Measurements from ENCODE around the gene PRSS38. TPM values are rescaled to one million over a fixed set of nuclear protein-coding genes. Genes with fewer than 3 reads are reported as not detected.
"Not testable (repeated sequence)": the region's sequence is repeated elsewhere in the genome, so short reads cannot be mapped to it uniquely, and the experiment has no call there.

The PRSS38 gene
- total and polyA plus RNA-seq, 2 donors (not counting 1 experiment from before 2014, with no cell fraction given): not detected

DNA sequence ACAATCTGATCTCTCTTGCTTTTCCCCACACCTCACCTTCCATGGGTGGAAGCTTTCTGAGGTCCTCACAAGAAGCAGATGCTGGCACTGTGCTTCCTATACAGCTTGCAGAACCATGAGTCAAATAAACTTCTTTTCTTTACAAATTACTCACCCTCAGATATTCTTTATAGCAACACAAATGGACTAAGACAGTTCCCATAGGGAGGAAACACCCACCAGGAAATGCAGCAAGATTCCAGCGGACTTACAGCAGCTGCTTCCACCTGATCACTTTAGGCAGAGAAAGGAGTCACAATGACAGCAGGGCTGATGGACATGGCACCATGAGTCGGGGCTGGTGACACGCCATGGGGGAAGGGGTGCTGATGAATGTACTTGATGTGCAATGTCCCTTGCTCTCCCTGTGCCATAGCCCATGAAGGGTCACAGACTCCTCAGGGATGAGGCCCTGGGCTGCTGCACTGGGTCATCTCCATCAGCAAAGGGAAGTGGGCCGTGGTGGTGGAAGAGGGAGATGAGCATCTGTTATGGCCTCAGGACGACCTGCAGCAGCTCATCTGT is 53.9 kb downstream of the PRSS38 start:
- Histone ChIP-seq H3K4me1 (ENCODE audit: control insufficient read depth, extremely low read depth, insufficient read depth, low read length) (no peaks in the 10 kb centered on the region), H2AFZ (ENCODE audit: low read length) (no peak overlapping the region), H4K20me1 (ENCODE audit: control insufficient read depth, extremely low read depth, insufficient read depth, low read length) (no peaks in the 10 kb centered on the region), H3K4me2 (ENCODE audit: extremely low read depth, insufficient read depth, low read length) (no peak overlapping the region), H3K9me3 (ENCODE audit: control insufficient read depth, insufficient read depth, low read depth, low read length) (no peaks in the 10 kb centered on the region), H3K79me2 (ENCODE audit: control insufficient read depth, insufficient read depth, low read length) (no peaks in the 10 kb centered on the region), H3K27ac (ENCODE audit: insufficient read depth, low read length) (no peak overlapping the region), H3K9ac (ENCODE audit: insufficient read depth, low read length) (no peak overlapping the region), H3K4me3 (replicated peaks in 1 of 4; ENCODE audit: control extremely low read depth in 1 of 4, insufficient read depth in 1 of 4, low read depth in 3 of 4, low read length in 4 of 4) (no peak overlapping the region), H3K36me3 (ENCODE audit: control insufficient read depth, insufficient read depth, low read length) (no peaks in the 10 kb centered on the region), H3K27me3 (ENCODE audit: control insufficient read depth, insufficient read depth, low read length) (no peaks in the 10 kb centered on the region)
- TF ChIP-seq EZH2 (IDR thresholded peaks at IDR 0.05; ENCODE audit: low read length, missing control alignments) (no peak), CTCF (conservative IDR thresholded peaks at IDR 0.05 in 1 of 2, IDR thresholded peaks at IDR 0.05 in 1 of 2; ENCODE audit: low read depth in 1 of 2, low read length in 2 of 2) (no peak)
- no peak for DNase-seq (ENCODE audit: low read depth in 2 of 2)

- DNase-seq (ENCODE audit: low read depth in 2 of 2): no peak
- Histone ChIP-seq H3K4me1 (ENCODE audit: control insufficient read depth, extremely low read depth, insufficient read depth, low read length) (no peaks in the 10 kb centered on the region), H3K27ac (ENCODE audit: insufficient read depth, low read length) (no peak overlapping the region), H3K4me2 (ENCODE audit: extremely low read depth, insufficient read depth, low read length) (no peak overlapping the region), H3K9ac (ENCODE audit: insufficient read depth, low read length) (no peak overlapping the region), H3K27me3 (ENCODE audit: control insufficient read depth, insufficient read depth, low read length) (no peaks in the 10 kb centered on the region), H2AFZ (ENCODE audit: low read length) (no peak overlapping the region), H3K79me2 (ENCODE audit: control insufficient read depth, insufficient read depth, low read length) (no peaks in the 10 kb centered on the region), H3K36me3 (ENCODE audit: control insufficient read depth, insufficient read depth, low read length) (no peaks in the 10 kb centered on the region), H4K20me1 (ENCODE audit: control insufficient read depth, extremely low read depth, insufficient read depth, low read length) (no peaks in the 10 kb centered on the region), H3K9me3 (ENCODE audit: control insufficient read depth, insufficient read depth, low read depth, low read length) (no peaks in the 10 kb centered on the region), H3K4me3 (replicated peaks in 1 of 4; ENCODE audit: control extremely low read depth in 1 of 4, insufficient read depth in 1 of 4, low read depth in 3 of 4, low read length in 4 of 4) (no peak overlapping the region)
- no peak for TF ChIP-seq EZH2 (IDR thresholded peaks at IDR 0.05; ENCODE audit: low read length, missing control alignments)
- TF ChIP-seq CTCF (conservative IDR thresholded peaks at IDR 0.05 in 1 of 2, IDR thresholded peaks at IDR 0.05 in 1 of 2; ENCODE audit: low read depth in 1 of 2, low read length in 2 of 2): no peak
Measured at GRCh38 chr1:227869851-227870305, 54.4 kb downstream of the PRSS38 start.

DNA sequence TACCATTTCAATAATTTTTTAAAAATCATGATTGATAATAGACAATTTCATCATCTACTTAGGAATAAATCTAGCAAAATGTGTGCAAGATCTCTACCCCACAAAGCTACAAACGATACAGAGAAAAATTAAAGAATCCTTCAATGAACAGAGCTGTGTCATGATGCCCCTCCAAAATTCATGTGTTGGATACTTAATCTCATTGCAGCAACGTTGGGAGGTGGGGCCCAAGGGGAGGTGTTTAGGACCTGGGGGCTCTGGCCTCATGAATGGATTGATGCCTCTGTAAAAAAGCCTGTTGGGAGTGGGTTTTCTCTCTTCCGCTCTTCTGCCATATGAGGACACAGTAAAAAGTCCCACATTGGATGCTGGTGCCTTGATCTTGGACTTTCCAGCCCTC is 54.9 kb downstream of the PRSS38 start:
- no peak overlapping the region for H3K4me2 ChIP-seq (ENCODE audit: extremely low read depth, insufficient read depth, low read length)
- no peak for DNase-seq (ENCODE audit: low read depth in 2 of 2)
- no peak overlapping the region for H3K9ac ChIP-seq (ENCODE audit: insufficient read depth, low read length)
- no peaks in the 10 kb centered on the region for H3K36me3 ChIP-seq (ENCODE audit: control insufficient read depth, insufficient read depth, low read length)
- TF ChIP-seq EZH2 (IDR thresholded peaks at IDR 0.05; ENCODE audit: low read length, missing control alignments) (no peak), CTCF (conservative IDR thresholded peaks at IDR 0.05 in 1 of 2, IDR thresholded peaks at IDR 0.05 in 1 of 2; ENCODE audit: low read depth in 1 of 2, low read length in 2 of 2) (no peak)
- no peaks in the 10 kb centered on the region for H3K4me1 ChIP-seq (ENCODE audit: control insufficient read depth, extremely low read depth, insufficient read depth, low read length)
- no peak overlapping the region for H3K27ac ChIP-seq (ENCODE audit: insufficient read depth, low read length)
- H3K27me3 ChIP-seq (ENCODE audit: control insufficient read depth, insufficient read depth, low read length): no peaks in the 10 kb centered on the region
- no peak overlapping the region for H2AFZ ChIP-seq (ENCODE audit: low read length)
- H3K79me2 ChIP-seq (ENCODE audit: control insufficient read depth, insufficient read depth, low read length): no peaks in the 10 kb centered on the region
- H3K4me3 ChIP-seq (replicated peaks in 1 of 4; ENCODE audit: control extremely low read depth in 1 of 4, insufficient read depth in 1 of 4, low read depth in 3 of 4, low read length in 4 of 4): no peak overlapping the region
- H3K9me3 ChIP-seq (ENCODE audit: control insufficient read depth, insufficient read depth, low read depth, low read length): no peaks in the 10 kb centered on the region
- no peaks in the 10 kb centered on the region for H4K20me1 ChIP-seq (ENCODE audit: control insufficient read depth, extremely low read depth, insufficient read depth, low read length)

DNA sequence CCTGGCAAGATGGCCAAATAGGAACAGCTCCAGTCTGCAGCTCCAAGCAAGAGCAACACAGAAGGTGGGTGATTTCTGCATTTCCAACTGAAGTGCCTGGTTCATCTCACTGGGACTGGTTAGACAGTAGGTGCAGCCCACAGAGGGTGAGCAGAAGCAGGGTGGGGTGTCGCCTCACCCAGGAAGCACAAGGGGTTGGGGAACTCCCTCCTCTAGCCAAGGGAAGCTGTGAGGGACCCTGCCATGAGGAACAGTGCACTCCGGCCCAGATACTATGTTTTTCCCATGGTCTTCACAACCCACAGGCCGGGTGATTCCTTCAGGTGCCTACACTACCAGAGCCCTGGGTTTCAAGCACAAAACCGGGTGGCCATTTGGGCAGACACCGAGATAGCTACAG is 56.4 kb downstream of the PRSS38 start:
- not testable (repeated sequence) for H3K4me3 ChIP-seq (replicated peaks in 1 of 4; ENCODE audit: control extremely low read depth in 1 of 4, insufficient read depth in 1 of 4, low read depth in 3 of 4, low read length in 4 of 4); H3K27ac ChIP-seq (ENCODE audit: insufficient read depth, low read length); H4K20me1 ChIP-seq (ENCODE audit: control insufficient read depth, extremely low read depth, insufficient read depth, low read length); H3K9me3 ChIP-seq (ENCODE audit: control insufficient read depth, insufficient read depth, low read depth, low read length); H3K4me2 ChIP-seq (ENCODE audit: extremely low read depth, insufficient read depth, low read length); H3K36me3 ChIP-seq (ENCODE audit: control insufficient read depth, insufficient read depth, low read length); H3K79me2 ChIP-seq (ENCODE audit: control insufficient read depth, insufficient read depth, low read length); H2AFZ ChIP-seq (ENCODE audit: low read length); H3K27me3 ChIP-seq (ENCODE audit: control insufficient read depth, insufficient read depth, low read length); H3K9ac ChIP-seq (ENCODE audit: insufficient read depth, low read length); DNase-seq (ENCODE audit: low read depth in 2 of 2); H3K4me1 ChIP-seq (ENCODE audit: control insufficient read depth, extremely low read depth, insufficient read depth, low read length)

- H3K4me3 ChIP-seq (replicated peaks in 1 of 4; ENCODE audit: control extremely low read depth in 1 of 4, insufficient read depth in 1 of 4, low read depth in 3 of 4, low read length in 4 of 4); H2AFZ ChIP-seq (ENCODE audit: low read length); H3K4me2 ChIP-seq (ENCODE audit: extremely low read depth, insufficient read depth, low read length); H3K79me2 ChIP-seq (ENCODE audit: control insufficient read depth, insufficient read depth, low read length); H3K9me3 ChIP-seq (ENCODE audit: control insufficient read depth, insufficient read depth, low read depth, low read length); H3K27me3 ChIP-seq (ENCODE audit: control insufficient read depth, insufficient read depth, low read length); H3K36me3 ChIP-seq (ENCODE audit: control insufficient read depth, insufficient read depth, low read length); H4K20me1 ChIP-seq (ENCODE audit: control insufficient read depth, extremely low read depth, insufficient read depth, low read length); DNase-seq (ENCODE audit: low read depth in 2 of 2); H3K27ac ChIP-seq (ENCODE audit: insufficient read depth, low read length); H3K9ac ChIP-seq (ENCODE audit: insufficient read depth, low read length); H3K4me1 ChIP-seq (ENCODE audit: control insufficient read depth, extremely low read depth, insufficient read depth, low read length): not testable (repeated sequence)
Measured at GRCh38 chr1:227877810-227878209, 62.3 kb downstream of the PRSS38 start.

Measured in fibroblast of lung (primary cell).